Renal cortical epithelial cell (primary cell): ENCODE results near the gene CDKN2A. TPM values are rescaled to one million over a fixed set of nuclear protein-coding genes. Genes with fewer than 3 reads are reported as not detected.

ENCODE experiments used
- DNase-seq: peaks from one replicate; pipeline ENCODE4 v3.0.0-alpha.2; 2011; ENCODE audit warnings: low read depth
- total RNA-seq: library from RNA; depleted of rRNA; stranded (reverse); fragments of >200 nt; gene quantifications from 2 replicates; pipeline ENCODE4 v1.2.3, GENCODE V29; 2014

CDKN2A gene
- total RNA-seq, 1 donor from 2014 or later: 25.0 TPM

DNA sequence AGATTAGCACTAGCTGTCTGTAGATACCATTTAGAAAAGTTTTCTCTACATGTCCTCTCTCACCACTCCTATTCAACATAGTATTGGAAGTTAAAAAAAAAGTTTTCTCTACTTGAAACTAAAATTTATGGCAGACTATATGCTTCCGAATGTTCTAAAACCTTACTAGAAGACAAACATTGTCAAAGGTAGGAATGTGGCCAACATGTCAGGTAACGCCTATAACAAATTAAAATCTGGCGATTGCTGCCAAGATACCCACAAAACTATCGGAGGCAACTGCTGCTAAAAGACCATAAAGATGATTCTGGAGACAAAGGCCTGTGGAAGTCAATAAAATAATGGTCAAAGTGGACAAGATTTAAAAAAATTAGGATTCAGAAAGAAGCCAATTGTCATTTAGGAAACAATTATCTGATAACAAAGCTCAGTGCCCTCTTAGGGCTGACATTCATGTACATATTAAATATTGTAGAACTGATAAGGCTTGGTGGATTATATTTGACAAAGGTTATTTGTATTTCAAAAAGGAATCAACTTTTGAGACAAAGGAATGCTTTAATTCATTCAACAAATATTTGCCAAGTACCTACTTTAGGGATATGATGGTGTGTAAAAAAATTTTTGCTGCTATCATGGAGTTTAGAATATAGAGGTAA is 52.7 kb downstream of the CDKN2A start:
- no peak for DNase-seq

DNA sequence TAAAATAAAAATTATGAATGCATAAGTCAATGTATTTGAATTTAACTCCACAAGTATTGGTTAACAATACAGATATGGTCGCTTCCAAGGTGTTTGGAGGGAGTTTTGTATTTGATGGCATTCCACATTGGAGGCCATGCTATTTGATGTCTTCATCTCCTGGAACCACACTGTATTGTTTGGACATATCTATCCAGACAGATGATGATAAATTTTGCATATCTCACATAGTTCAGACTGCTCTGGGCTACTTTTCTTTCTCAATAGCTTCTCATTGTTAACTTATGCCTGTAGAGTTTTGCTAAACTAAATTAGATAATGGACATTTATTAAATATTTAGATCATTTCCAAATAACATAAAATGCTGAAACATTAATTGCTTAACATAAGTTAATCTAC is 58.0 kb downstream of the CDKN2A start:
- no peak for DNase-seq

DNA sequence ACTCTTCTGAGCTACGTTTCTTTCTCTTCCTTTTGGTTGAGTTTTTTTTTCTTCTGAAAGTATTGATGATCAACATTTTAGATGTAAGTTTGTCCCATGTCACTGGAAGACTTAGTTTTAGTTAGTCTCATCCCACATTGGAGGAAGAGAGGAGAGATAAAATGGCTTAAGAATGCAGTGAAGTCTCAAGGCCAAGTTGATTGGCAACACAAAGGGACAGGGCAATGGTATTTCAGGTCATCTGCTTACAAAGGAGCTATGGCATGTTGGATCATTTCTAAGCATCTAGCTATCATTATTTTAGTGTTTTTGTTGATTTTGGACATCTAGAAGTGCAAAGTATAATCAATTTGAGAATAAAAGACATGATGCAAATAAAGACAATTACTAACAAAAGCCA is 58.6 kb downstream of the CDKN2A start:
- DNase-seq: no peak

DNA sequence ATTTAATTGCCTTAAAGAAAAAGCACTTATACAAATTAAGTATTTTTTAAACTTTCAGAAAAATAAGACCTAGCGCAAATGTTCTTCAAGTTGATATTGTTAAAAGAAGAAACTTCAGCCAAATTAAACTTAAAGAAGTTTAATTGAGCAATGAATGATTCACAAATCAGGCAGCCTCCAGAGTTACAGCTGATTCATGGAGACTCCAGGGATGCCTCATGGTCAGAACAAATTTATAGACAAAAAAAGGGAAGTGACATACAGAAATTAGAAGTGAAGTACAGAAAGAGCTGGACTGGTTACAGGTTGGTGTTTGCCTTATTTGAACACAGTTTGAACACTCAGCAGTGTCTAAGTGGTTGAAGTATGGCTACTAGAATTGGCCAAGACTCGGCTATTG is 60.3 kb downstream of the CDKN2A start:
- peak; percentile 26 for DNase-seq

DNA sequence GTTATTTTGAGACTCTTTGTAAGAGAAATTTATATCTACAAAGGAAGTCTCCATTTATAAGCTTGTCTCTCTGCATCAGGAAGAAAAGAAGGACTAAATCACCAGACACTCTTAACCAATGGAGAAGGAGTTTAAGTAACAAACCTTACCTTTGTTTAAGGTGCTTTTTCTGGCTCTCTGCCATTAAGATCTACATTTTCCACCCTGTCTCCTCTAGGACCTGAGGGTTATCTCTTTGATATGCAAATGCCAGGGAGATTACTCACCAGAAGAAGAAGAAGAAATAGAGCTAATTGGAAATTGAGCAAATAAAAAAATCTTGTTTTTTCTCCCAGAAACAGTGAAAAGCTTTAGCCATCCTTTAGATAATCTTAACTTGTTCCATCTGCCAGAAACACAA is 60.9 kb downstream of the CDKN2A start:
- DNase-seq: peak; percentile 4

DNA sequence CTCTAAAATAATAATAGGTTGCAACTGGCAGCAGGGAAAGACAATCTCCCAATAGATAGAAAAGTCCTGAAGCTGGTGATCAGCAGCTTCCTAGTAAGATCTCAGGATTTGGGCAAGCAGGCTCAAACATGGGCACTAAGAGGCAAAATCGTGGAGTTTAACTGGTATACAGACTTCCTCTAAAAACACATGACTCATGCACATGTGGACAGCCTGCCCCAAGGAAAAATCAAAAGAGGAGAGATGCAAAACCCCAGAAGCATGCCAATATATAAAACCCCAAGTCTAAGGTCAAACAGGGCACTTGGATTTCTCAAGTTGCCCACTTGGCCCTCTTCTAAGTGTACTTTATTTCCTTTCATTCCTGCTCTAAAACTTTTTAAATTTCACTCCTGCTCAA is 62.8 kb downstream of the CDKN2A start:
- DNase-seq: peak; percentile 22

DNA sequence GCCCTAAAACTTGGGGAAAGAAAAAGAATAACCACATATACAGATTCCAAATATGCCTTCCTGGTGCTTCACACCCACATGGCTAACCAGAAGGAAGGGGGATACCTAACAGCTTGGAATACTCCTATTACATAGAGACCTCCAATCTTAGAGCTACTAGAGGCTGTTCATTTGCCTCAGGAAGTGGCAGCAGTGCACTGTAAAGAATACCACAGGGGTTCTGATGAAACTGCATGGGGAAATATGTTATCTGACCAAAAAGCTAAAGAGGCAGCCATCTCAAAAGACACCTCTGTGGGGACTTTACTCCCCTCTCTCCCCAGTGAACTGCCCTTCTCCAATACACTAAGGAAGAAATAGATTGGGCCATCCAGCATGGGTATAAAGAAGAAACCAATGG is 66.4 kb downstream of the CDKN2A start:
- no peak for DNase-seq

DNA sequence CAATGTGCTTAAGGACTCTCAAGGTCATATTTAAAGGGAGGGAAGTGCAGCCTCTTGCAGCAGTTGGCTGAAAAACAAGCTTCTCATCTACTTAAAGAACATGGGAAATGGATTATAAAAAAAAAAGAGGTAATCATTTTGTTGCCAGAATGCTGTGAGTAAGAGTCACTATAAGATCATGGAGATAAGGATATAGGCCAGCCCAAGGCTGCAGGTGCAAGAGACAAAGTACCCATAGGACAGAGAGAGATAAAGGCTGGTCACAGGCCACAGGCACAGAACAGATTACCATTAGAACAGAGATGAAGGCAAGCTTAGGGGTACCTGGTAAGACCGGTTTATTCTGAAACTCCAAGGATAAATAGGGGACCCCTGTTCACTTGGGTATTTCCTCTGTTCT is 70.5 kb downstream of the CDKN2A start:
- no peak for DNase-seq

DNA sequence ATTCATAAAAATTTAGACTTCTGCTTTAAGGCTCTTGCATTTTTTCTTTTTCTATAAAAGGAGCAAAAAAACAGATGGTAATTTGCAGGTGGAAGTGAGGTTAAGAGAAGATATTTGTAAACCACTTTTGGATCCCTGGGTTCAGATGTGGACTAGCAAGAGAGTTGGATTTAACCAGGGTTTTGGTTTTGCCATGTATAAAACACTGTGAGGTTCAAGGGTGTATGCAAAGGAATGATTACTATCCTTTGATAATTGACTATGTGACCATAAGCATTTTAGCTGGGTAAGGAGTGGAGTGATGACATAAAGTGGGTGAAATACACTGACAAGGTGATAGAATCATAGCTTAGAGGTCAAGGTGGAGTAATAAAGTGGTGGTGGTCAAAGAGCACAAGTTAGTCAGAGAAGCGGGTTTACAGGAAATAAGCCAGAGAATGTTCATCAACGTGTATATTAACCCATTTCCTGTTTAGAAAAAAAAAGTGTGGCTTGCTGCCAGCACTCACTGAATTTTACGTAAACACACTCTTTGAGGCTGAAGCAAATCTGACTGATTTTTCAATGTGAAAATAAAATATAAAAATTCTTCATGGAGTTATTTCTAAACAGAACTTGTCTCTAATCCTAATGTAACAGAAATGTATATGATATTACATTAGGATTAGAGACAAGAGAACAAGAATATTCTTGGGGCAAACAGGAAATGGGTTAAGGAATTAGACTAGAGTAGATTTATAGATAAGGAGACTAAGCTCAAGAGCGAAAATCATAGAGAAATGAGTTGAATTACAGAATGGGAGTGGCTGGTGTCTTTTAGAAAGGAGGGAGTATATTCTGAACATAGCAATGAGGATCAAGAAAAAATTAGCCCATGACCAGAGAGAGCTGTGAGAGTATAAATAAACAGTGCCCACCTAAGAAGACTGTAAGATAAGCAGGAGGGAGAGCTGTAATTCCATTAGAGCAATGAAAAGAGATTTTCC is 74.5 kb downstream of the CDKN2A start:
- DNase-seq: peak; percentile 85

Other genes with a start within 250 kb of the CDKN2A start
- gene MTAP, start 191.8 kb downstream of the CDKN2A start, total RNA-seq: 42.6 and 59.4 TPM in 2 replicates
- gene CDKN2B-AS1, start 399 bp upstream of the CDKN2A start, total RNA-seq: 3.9 and 4.7 TPM in 2 replicates
- 27.5 and 37.0 TPM in 2 replicates for gene CDKN2B, start 14.9 kb upstream of the CDKN2A start, total RNA-seq